Measurements from ENCODE around the gene CZIB.
A peak's percentile ranks its signal among the peaks of the same experiment; 100 is the strongest.
"Not testable (repeated sequence)": the region's sequence is repeated elsewhere in the genome, so short reads cannot be mapped to it uniquely, and the experiment has no call there.

Gene CZIB

GRCh38 chr1:53238197-53239155 lies 18.0 kb upstream of the CZIB start, which contains the start of gene MAGOH:
TSS of gene MAGOH (minus strand) at chr1:53238518. CDS start at chr1:53238448, 70 bp downstream.
- DNase-seq: peak; percentile 84 to 96 (median 91)

- no peak for DNase-seq
Measured at GRCh38 chr1:53237638-53238037, 17.2 kb upstream of the CZIB start.

GRCh38 chr1:53220962-53221286 lies 490 bp upstream of the CZIB start:
- DNase-seq: no peak

GRCh38 chr1:53219711-53220110 lies 723 bp downstream of the CZIB start:
- no peak for DNase-seq

GRCh38 chr1:53218201-53218600 lies 2.2 kb downstream of the CZIB start:
- DNase-seq: no peak

GRCh38 chr1:53214376-53214940 lies 6.0 kb downstream of the CZIB start:
- no peak for DNase-seq

GRCh38 chr1:53210954-53211353 lies 9.5 kb downstream of the CZIB start:
- DNase-seq: no peak

- no peak for DNase-seq
Measured at GRCh38 chr1:53210352-53210751, 10.1 kb downstream of the CZIB start.

GRCh38 chr1:53207726-53208125 lies 12.7 kb downstream of the CZIB start:
- no peak for DNase-seq

GRCh38 chr1:53206735-53207379 lies 13.6 kb downstream of the CZIB start:
- DNase-seq: no peak

- DNase-seq: not testable (repeated sequence)
Measured at GRCh38 chr1:53206083-53206685, 14.2 kb downstream of the CZIB start.

GRCh38 chr1:53205496-53205895 lies 14.9 kb downstream of the CZIB start:
- not testable (repeated sequence) for DNase-seq

GRCh38 chr1:53203466-53203865 lies 17.0 kb downstream of the CZIB start:
- no peak for DNase-seq

GRCh38 chr1:53198241-53198651 lies 22.2 kb downstream of the CZIB start:
- no peak for DNase-seq

- no peak for DNase-seq
Measured at GRCh38 chr1:53197291-53198200, 22.9 kb downstream of the CZIB start.

GRCh38 chr1:53196485-53197290 lies 23.7 kb downstream of the CZIB start, which contains the start of gene CPT2:
TSS of gene CPT2 (plus strand) at chr1:53196824. CDS start at chr1:53196944, 120 bp downstream.
- peak; percentile 81 to 96 (median 86) for DNase-seq

GRCh38 chr1:53196017-53196484 lies 24.4 kb downstream of the CZIB start:
- no peak for DNase-seq

GRCh38 chr1:53195246-53196016 lies 25.0 kb downstream of the CZIB start:
- no peak for DNase-seq

GRCh38 chr1:53190210-53190611 lies 30.2 kb downstream of the CZIB start:
- no peak for DNase-seq

- DNase-seq: no peak
Measured at GRCh38 chr1:53189061-53189460, 31.4 kb downstream of the CZIB start.
